IMR-90 (cell line): ENCODE measurements around the gene SLC39A11. TPM values are rescaled to one million over a fixed set of nuclear protein-coding genes. Genes with fewer than 3 reads are reported as not detected.
"Not testable (repeated sequence)": the region's sequence is repeated elsewhere in the genome, so short reads cannot be mapped to it uniquely, and the experiment has no call there.

Source experiments
- ATAC-seq: fragments of 200-7000 bp; cut with Tn5 transposase; 2 replicates; pipeline ENCODE4 v1.9.1; 2020; ENCODE audit warnings: low read depth, mild to moderate bottlenecking, moderate library complexity
- BruUV-seq: library from RNA; stranded (reverse); fragments of 400-500 nt; replicated peaks from 2 replicates; lab custom pipeline; 2021; lab: Mats Ljungman, UMichigan
- CTCF ChIA-PET: fragments of 300-600 bp; formaldehyde crosslinking; extraction: SDS; loops from one replicate; lab custom pipeline; 2021; ENCODE audit warnings: antibody characterized with exemption; lab: Yijun Ruan, JAX
- POLR2A ChIA-PET: fragments of 300-600 bp; sonication (Branson Sonifier 250); formaldehyde crosslinking; loops from one replicate; lab custom pipeline; 2022; ENCODE audit warnings: antibody characterized with exemption; ENCODE audit not compliant: unreplicated experiment; lab: Charles Lee
- DNase-seq: peaks from one replicate; pipeline ENCODE4 v3.0.0; 2013
- H2AFZ ChIP-seq: replicated peaks from 2 replicates; pipeline ENCODE3; 2013; ENCODE audit warnings: low read length, mild to moderate bottlenecking; ENCODE audit not compliant: poor library complexity
- H2AK5ac ChIP-seq: 2 replicates; pipeline ENCODE4 v1.6.1; 2013; ENCODE audit warnings: low read depth, low read length, inconsistent platforms
- H2AK9ac ChIP-seq: replicated peaks from 2 replicates; pipeline ENCODE3; 2013; ENCODE audit warnings: mild to moderate bottlenecking, low read depth, low read length, moderate library complexity; ENCODE audit not compliant: poor library complexity
- H2BK120ac ChIP-seq: 2 replicates; pipeline ENCODE4 v1.6.1; 2013; ENCODE audit warnings: low read depth, low read length, inconsistent platforms
- H2BK15ac ChIP-seq: 3 replicates; pipeline ENCODE4 v1.6.1; 2013; ENCODE audit warnings: low read depth, low read length, inconsistent platforms
- H2BK20ac ChIP-seq: 2 replicates; pipeline ENCODE4 v1.6.1; 2013; ENCODE audit warnings: low read depth, mild to moderate bottlenecking, inconsistent platforms, low read length, moderate library complexity
- H2BK5ac ChIP-seq: 2 replicates; pipeline ENCODE4 v1.6.1; 2013; ENCODE audit warnings: mild to moderate bottlenecking, low read depth, low read length, inconsistent platforms; ENCODE audit not compliant: poor library complexity, severe bottlenecking
- H3K14ac ChIP-seq: replicated peaks from 2 replicates; pipeline ENCODE4 v1.6.1; 2013; ENCODE audit warnings: low read depth, low read length, inconsistent platforms
- H3K18ac ChIP-seq: 2 replicates; pipeline ENCODE4 v1.6.1; 2013; ENCODE audit warnings: low read depth, low read length, control low read depth
- H3K23ac ChIP-seq: 2 replicates; pipeline ENCODE4 v1.6.1; 2013; ENCODE audit warnings: low read depth, low read length, inconsistent platforms
- H3K27ac ChIP-seq: 2 replicates; pipeline ENCODE4 v1.5.1; 2013; ENCODE audit warnings: mild to moderate bottlenecking, control low read depth, low read length; ENCODE audit not compliant: insufficient read depth
- H3K27me3 ChIP-seq: 2 replicates; pipeline ENCODE4 v1.6.1; 2013; ENCODE audit warnings: low read length; ENCODE audit not compliant: control insufficient read depth, insufficient read depth
- H3K36me3 ChIP-seq: 2 replicates; pipeline ENCODE4 v1.6.1; 2013; ENCODE audit warnings: low read length, mixed read lengths; ENCODE audit not compliant: control insufficient read depth, insufficient read depth
- H3K4ac ChIP-seq: 2 replicates; pipeline ENCODE4 v1.6.1; 2013; ENCODE audit warnings: low read depth, low read length, inconsistent platforms
- H3K4me1 ChIP-seq: 2 replicates; pipeline ENCODE4 v1.6.1; 2013; ENCODE audit warnings: low read length, mixed read lengths; ENCODE audit not compliant: control insufficient read depth, insufficient read depth
- H3K4me2 ChIP-seq: 2 replicates; pipeline ENCODE4 v1.6.1; 2013; ENCODE audit warnings: low read depth, mild to moderate bottlenecking, control low read depth, low read length, moderate library complexity
- H3K4me3 ChIP-seq: 2 replicates; pipeline ENCODE4 v1.5.1; 2013; ENCODE audit warnings: low read depth, mild to moderate bottlenecking, control low read depth, low read length, moderate library complexity; ENCODE audit not compliant: insufficient read depth
- H3K56ac ChIP-seq: 2 replicates; pipeline ENCODE4 v1.6.1; 2013; ENCODE audit warnings: low read length, inconsistent platforms; ENCODE audit not compliant: insufficient read depth; ENCODE audit errors: extremely low read depth
- H3K79me1 ChIP-seq, 2 experiments: 2 replicates each; pipeline ENCODE4 v1.6.1; 2013; ENCODE audit warnings: low read length in 2 of 2, inconsistent platforms in 1 of 2, low read depth in 1 of 2
- H3K9ac ChIP-seq: 2 replicates; pipeline ENCODE4 v1.6.1; 2013; ENCODE audit warnings: low read depth, low read length, control low read depth
- H3K9me1 ChIP-seq: 2 replicates; pipeline ENCODE4 v1.6.1; 2013; ENCODE audit warnings: low read length, inconsistent platforms; ENCODE audit not compliant: insufficient read depth
- H3K9me3 ChIP-seq: 2 replicates; pipeline ENCODE4 v1.6.1; 2013; ENCODE audit warnings: low read length; ENCODE audit not compliant: control insufficient read depth, insufficient read depth
- H4K20me1 ChIP-seq: 2 replicates; pipeline ENCODE4 v1.6.1; 2013; ENCODE audit warnings: low read length, inconsistent platforms; ENCODE audit not compliant: insufficient read depth
- H4K5ac ChIP-seq: 2 replicates; pipeline ENCODE4 v1.6.1; 2013; ENCODE audit warnings: mild to moderate bottlenecking, low read depth, low read length, control low read depth
- H4K8ac ChIP-seq, 2 experiments: 2 replicates each; pipeline ENCODE4 v1.6.1; 2013; ENCODE audit warnings: low read depth in 2 of 2, low read length in 2 of 2, control low read depth in 1 of 2, inconsistent platforms in 1 of 2
- H4K91ac ChIP-seq: 2 replicates; pipeline ENCODE4 v1.6.1; 2013; ENCODE audit warnings: low read depth, low read length, inconsistent platforms; ENCODE audit not compliant: insufficient read depth
- BHLHE40 ChIP-seq: fragments of 150-350 bp; IDR thresholded peaks from 2 replicates; pipeline ENCODE4 v1.6.1; 2016; ENCODE audit warnings: mild to moderate bottlenecking, low read depth, low read length
- CEBPB ChIP-seq: IDR thresholded peaks from 2 replicates; pipeline ENCODE4 v1.6.1; 2012; ENCODE audit warnings: low read depth, low read length, improper control_type of control experiment
- RFX5 ChIP-seq: IDR thresholded peaks from 2 replicates; pipeline ENCODE4 v1.8.0; 2012; ENCODE audit warnings: low read depth, mild to moderate bottlenecking, low read length, moderate library complexity
- WGBS, 2 experiments: methylation state at CpG; one replicate each; pipeline versions ENCODE4 v1.1.5 to v1.1.7; 2013; ENCODE audit warnings: missing lambda C conversion rate in 2 of 2; ENCODE audit not compliant: insufficient read length in 1 of 2; ENCODE audit errors: extremely low coverage in 2 of 2; 5-methylcytosine and 5-hydroxymethylcytosine counted together
- dilution Hi-C: fragments of 300-500 bp; cut with HindIII; formaldehyde crosslinking; loops from one replicate; pipeline ENCODE4 v1.14.3; 2018; ENCODE audit warnings: low sequenced_read_pairs; ENCODE audit not compliant: unreplicated experiment
- in situ Hi-C: fragments of 300-500 bp; cut with MboI; formaldehyde crosslinking; loops from 3 replicates; pipeline ENCODE4 v1.14.3; 2019; ENCODE audit warnings: low sequenced_read_pairs, inconsistent platforms, mixed read lengths
- intact Hi-C: fragments of 100-400 bp; cut with micrococcal nuclease; formaldehyde crosslinking; loops from 2 replicates; pipeline ENCODE4 v1.10.0; 2022
- polyA plus RNA-seq, 3 experiments: library from polyadenylated mRNA; depleted of rRNA; stranded (reverse); fragments of >200 nt; gene quantifications; 2 replicates each; pipeline ENCODE4 v1.2.3, GENCODE V29; 2012; ENCODE audit warnings: low replicate concordance in 1 of 3
- total RNA-seq: library from RNA; depleted of rRNA; stranded (reverse); fragments of >200 nt; gene quantifications from 2 replicates; pipeline ENCODE4 v1.2.3, GENCODE V29; 2012
- TF ChIP-seq, protein P1 (sequence below): conservative IDR thresholded peaks from 2 replicates; pipeline ENCODE4 v1.5.1; 2012; ENCODE audit warnings: mild to moderate bottlenecking, low read depth, low read length, improper control_type of control experiment

SLC39A11 gene
- total and polyA plus RNA-seq, 2 of the 4 experiments (the other 2 are of a cell fraction), result 8.8 to 14.3 TPM

DNA sequence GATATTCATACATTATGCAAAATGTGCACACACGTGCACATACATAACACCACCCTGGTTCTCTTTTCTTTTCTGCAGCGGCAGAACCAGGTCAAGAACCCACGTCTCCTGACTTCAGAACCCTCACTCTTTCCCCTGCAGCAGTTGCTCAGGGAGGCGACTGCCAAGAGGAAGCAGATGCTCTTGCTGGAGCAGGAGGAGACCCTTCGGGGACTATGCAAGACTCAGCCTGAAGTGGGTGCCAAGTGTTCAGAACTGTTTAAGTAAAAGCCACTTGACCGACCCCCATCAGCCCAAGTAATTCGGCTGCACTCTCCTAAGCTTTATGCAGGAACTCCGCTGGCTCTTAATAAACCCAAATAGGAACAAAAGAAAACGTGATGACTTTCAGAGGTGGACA is 193.8 kb downstream of the SLC39A11 start:
- no peaks in the 10 kb centered on the region for H3K9me1 ChIP-seq
- H3K4me3 ChIP-seq, result no peak overlapping the region
- H3K4me1 ChIP-seq, result no peaks in the 10 kb centered on the region
- no peak overlapping the region for H3K9ac ChIP-seq
- no peak overlapping the region for H4K5ac ChIP-seq
- H3K27me3 ChIP-seq, result no peaks in the 10 kb centered on the region
- H3K9me3 ChIP-seq, result no peaks in the 10 kb centered on the region
- no peak overlapping the region for H2BK15ac ChIP-seq
- no peak overlapping the region for H3K4ac ChIP-seq
- H3K36me3 ChIP-seq, result no peaks in the 10 kb centered on the region
- no peak for TF ChIP-seq CEBPB
- no peak for TF ChIP-seq RFX5
- TF ChIP-seq, protein P1, sequence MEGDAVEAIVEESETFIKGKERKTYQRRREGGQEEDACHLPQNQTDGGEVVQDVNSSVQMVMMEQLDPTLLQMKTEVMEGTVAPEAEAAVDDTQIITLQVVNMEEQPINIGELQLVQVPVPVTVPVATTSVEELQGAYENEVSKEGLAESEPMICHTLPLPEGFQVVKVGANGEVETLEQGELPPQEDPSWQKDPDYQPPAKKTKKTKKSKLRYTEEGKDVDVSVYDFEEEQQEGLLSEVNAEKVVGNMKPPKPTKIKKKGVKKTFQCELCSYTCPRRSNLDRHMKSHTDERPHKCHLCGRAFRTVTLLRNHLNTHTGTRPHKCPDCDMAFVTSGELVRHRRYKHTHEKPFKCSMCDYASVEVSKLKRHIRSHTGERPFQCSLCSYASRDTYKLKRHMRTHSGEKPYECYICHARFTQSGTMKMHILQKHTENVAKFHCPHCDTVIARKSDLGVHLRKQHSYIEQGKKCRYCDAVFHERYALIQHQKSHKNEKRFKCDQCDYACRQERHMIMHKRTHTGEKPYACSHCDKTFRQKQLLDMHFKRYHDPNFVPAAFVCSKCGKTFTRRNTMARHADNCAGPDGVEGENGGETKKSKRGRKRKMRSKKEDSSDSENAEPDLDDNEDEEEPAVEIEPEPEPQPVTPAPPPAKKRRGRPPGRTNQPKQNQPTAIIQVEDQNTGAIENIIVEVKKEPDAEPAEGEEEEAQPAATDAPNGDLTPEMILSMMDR, result no peak
- TF ChIP-seq BHLHE40, result no peak
- H4K8ac ChIP-seq, result no peak overlapping the region
- no peak overlapping the region for H3K4me2 ChIP-seq
- WGBS, 2 experiments, result 57% methylated on average over 4 of the region's 9 CpGs; no CpG with 5 or more reads in 1 of the 2 experiments
- no peak overlapping the region for H3K56ac ChIP-seq
- no peak overlapping the region for H3K27ac ChIP-seq
- H2BK120ac ChIP-seq, result no peak overlapping the region
- H3K79me1 ChIP-seq, result no peaks in the 10 kb centered on the region
- H4K91ac ChIP-seq, result no peak overlapping the region
- no peak overlapping the region for H3K14ac ChIP-seq
- H2AFZ ChIP-seq, result no peak overlapping the region
- H2AK5ac ChIP-seq, result no peak overlapping the region
- dilution Hi-C loops, result no loop called here
- ChIA-PET CTCF (no interaction called here), POLR2A (no interaction called here)
- H3K23ac ChIP-seq, result no peak overlapping the region
- no peak for ATAC-seq
- intact Hi-C loops, result no loop called here
- no peak overlapping the region for H3K18ac ChIP-seq
- H4K20me1 ChIP-seq, result no peaks in the 10 kb centered on the region
- in situ Hi-C loops, result no loop called here
- no TSS peak for BruUV-seq
- no peak overlapping the region for H2BK20ac ChIP-seq
- no peak overlapping the region for H2AK9ac ChIP-seq
- H2BK5ac ChIP-seq, result no peak overlapping the region
- DNase-seq, result no peak

- H2BK120ac ChIP-seq, H2BK5ac ChIP-seq, H2AFZ ChIP-seq, H3K27ac ChIP-seq, H3K79me1 ChIP-seq, DNase-seq, H3K14ac ChIP-seq, POLR2A ChIA-PET, BruUV-seq, dilution Hi-C loops, H3K9ac ChIP-seq, H2BK20ac ChIP-seq, ATAC-seq, intact Hi-C loops, H4K8ac ChIP-seq, H3K4me3 ChIP-seq, H3K56ac ChIP-seq, H3K4ac ChIP-seq, H2AK5ac ChIP-seq, H3K4me1 ChIP-seq, H3K4me2 ChIP-seq, H3K9me1 ChIP-seq, H2BK15ac ChIP-seq, H2AK9ac ChIP-seq, H3K18ac ChIP-seq, H3K27me3 ChIP-seq, CTCF ChIA-PET, H3K23ac ChIP-seq, H4K5ac ChIP-seq, H3K9me3 ChIP-seq, in situ Hi-C loops, H3K36me3 ChIP-seq, H4K91ac ChIP-seq, H4K20me1 ChIP-seq: not testable (repeated sequence)
- WGBS, 2 experiments, result 80% methylated on average over 3 of the region's 7 CpGs; no CpG with 5 or more reads in 1 of the 2 experiments
Observed at GRCh38 chr17:72896288-72896687, 196.2 kb downstream of the SLC39A11 start.
